Thoracic aorta (tissue), 2 donors: ENCODE data around the gene GIPC3. TPM values are rescaled to one million over a fixed set of nuclear protein-coding genes. Genes with fewer than 3 reads are reported as not detected.

Source experiments
- total RNA-seq, 2 donors: library from RNA; depleted of rRNA; stranded (reverse); fragments of >200 nt; gene quantifications; one replicate each; pipeline versions ENCODE4 v1.1.0 to v1.2.3, GENCODE V29; 2016

GIPC3 gene
- total RNA-seq, 2 donors from 2014 or later: 1.1 to 1.6 TPM

Other genes starting within 250 kb of the GIPC3 start
- gene NFIC, start 218.9 kb upstream of the GIPC3 start, total RNA-seq: 100 to 1,000 TPM; 178 to 203 TPM
- gene SMIM24, start 105.0 kb upstream of the GIPC3 start, total RNA-seq: not detected
- not detected for gene SMIM44, start 102.0 kb upstream of the GIPC3 start, total RNA-seq
- gene DOHH, start 84.8 kb upstream of the GIPC3 start, total RNA-seq: 10 to 100 TPM; 22.0 to 24.2 TPM
- 10 to 100 TPM; 29.6 to 33.8 TPM for gene FZR1, start 79.2 kb upstream of the GIPC3 start, total RNA-seq
- not detected for gene TEKTIP1, start 46.3 kb upstream of the GIPC3 start, total RNA-seq
- gene MFSD12, start 27.9 kb upstream of the GIPC3 start, total RNA-seq: 100 to 1,000 TPM in 1 of 2 donors, 10 to 100 TPM in 1; 85.6 to 112 TPM
- 100 to 1,000 TPM in 1 of 2 donors, 10 to 100 TPM in 1; 90.8 to 120 TPM for gene HMG20B, start 12.5 kb upstream of the GIPC3 start, total RNA-seq
- 10 to 100 TPM; 29.4 to 39.1 TPM for gene TBXA2R, start 21.4 kb downstream of the GIPC3 start, total RNA-seq
- 10 to 100 TPM; 33.4 to 38.0 TPM for gene CACTIN, start 41.3 kb downstream of the GIPC3 start, total RNA-seq
- gene PIP5K1C, start 115.0 kb downstream of the GIPC3 start, total RNA-seq: 10 to 100 TPM; 82.6 to 84.5 TPM
- gene TJP3, start 122.9 kb downstream of the GIPC3 start, total RNA-seq: 1 to 10 TPM in 1 of 2 donors, under 1 TPM in 1; 0.41 to 2.1 TPM
- gene APBA3, start 176.2 kb downstream of the GIPC3 start, total RNA-seq: 10 to 100 TPM; 17.4 to 26.8 TPM
- 10 to 100 TPM; 32.4 to 56.9 TPM for gene MRPL54, start 177.2 kb downstream of the GIPC3 start, total RNA-seq
- gene RAX2, start 186.8 kb downstream of the GIPC3 start, total RNA-seq: not detected
- 1 to 10 TPM; 5.4 to 6.4 TPM for gene MATK, start 200.9 kb downstream of the GIPC3 start, total RNA-seq